ENCODE data around the gene PHLDA2. TPM values are rescaled to one million over a fixed set of nuclear protein-coding genes. Genes with fewer than 3 reads are reported as not detected.

PHLDA2 gene
- total and polyA plus RNA-seq, 9 of the 15 experiments (the other 6 are each of a cell fraction or from before 2014, with no cell fraction given), result 0.43 to 42.4 (median 4.7) TPM

DNA sequence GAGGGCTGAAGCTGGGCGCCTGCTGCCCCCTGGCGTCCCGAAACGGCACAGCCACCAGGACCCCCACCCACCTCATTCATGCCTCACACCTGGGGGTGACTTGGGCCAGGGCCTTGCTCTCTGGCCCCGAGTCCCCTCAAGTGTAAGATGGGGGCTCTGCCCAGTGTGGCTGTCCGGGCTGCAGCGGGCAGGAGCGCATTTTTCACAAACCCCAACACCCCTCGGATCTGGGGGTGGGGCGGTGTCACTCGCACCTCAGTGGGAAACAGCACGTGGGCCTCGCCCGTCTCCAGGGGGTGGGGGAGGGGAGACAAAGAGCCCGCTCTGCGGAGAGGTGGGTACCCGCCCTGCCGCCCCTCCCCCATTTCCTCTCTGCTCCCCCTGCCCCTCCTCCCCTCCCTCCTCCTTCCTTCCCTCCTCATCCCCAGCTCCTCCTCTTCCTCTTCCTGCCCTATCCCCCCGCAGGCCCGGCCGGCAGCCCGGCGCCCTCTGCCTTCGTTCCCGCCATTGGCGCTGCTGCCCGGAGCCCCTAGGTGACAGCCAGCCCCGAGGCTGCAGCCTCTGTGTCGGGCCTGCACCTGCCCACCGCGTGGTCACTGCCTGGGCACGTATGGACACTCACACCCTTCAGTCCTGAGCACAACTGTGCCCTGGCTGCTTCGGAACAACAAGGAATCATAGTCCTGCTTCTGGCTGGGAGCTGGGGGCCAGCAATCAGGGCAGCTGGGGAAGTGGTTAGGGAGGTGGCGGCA is 36.8 kb downstream of the PHLDA2 start (continued):
- TF ChIP-seq, protein P1, sequence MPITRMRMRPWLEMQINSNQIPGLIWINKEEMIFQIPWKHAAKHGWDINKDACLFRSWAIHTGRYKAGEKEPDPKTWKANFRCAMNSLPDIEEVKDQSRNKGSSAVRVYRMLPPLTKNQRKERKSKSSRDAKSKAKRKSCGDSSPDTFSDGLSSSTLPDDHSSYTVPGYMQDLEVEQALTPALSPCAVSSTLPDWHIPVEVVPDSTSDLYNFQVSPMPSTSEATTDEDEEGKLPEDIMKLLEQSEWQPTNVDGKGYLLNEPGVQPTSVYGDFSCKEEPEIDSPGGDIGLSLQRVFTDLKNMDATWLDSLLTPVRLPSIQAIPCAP (CRISPR knock-in tag; IDR thresholded peaks at IDR 0.05; ENCODE audit: borderline replicate concordance), result peak; percentile 27; the same call in 1 of the 2 replicates
- TF ChIP-seq RBM39 (optimal IDR thresholded peaks at IDR 0.05; ENCODE audit: low read depth, low read length) (no peak), PML (IDR thresholded peaks at IDR 0.05; ENCODE audit: low read length) (no peak), SETDB1 (IDR thresholded peaks at IDR 0.05; ENCODE audit: low read length) (no peak), POLR2H (tag; IDR thresholded peaks at IDR 0.05; ENCODE audit: low read depth) (no peak), PTRF (tag; IDR thresholded peaks at IDR 0.05) (no peak), ZNF3 (CRISPR knock-in tag; IDR thresholded peaks at IDR 0.05) (no peak), POLR2AphosphoS5 (IDR thresholded peaks at IDR 0.05; ENCODE audit: control insufficient read depth, insufficient read depth, low read depth, low read length) (no peak), HNRNPLL (IDR thresholded peaks at IDR 0.05; ENCODE audit: low read depth, low read length, poor library complexity, severe bottlenecking) (peak; percentile 65), ZBED1 (IDR thresholded peaks at IDR 0.05) (no peak), RBM15 (IDR thresholded peaks at IDR 0.05; ENCODE audit: insufficient read depth, low read length) (no peak), CSDE1 (IDR thresholded peaks at IDR 0.05) (no peak), NFIC (IDR thresholded peaks at IDR 0.05) (0 out of 2 replicates have a peak, but pooled peaks have one; percentile 3)
- TF ChIP-seq, protein P2, sequence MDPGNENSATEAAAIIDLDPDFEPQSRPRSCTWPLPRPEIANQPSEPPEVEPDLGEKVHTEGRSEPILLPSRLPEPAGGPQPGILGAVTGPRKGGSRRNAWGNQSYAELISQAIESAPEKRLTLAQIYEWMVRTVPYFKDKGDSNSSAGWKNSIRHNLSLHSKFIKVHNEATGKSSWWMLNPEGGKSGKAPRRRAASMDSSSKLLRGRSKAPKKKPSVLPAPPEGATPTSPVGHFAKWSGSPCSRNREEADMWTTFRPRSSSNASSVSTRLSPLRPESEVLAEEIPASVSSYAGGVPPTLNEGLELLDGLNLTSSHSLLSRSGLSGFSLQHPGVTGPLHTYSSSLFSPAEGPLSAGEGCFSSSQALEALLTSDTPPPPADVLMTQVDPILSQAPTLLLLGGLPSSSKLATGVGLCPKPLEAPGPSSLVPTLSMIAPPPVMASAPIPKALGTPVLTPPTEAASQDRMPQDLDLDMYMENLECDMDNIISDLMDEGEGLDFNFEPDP (CRISPR knock-in tag; IDR thresholded peaks at IDR 0.05), result no peak
- TF ChIP-seq, protein P3, sequence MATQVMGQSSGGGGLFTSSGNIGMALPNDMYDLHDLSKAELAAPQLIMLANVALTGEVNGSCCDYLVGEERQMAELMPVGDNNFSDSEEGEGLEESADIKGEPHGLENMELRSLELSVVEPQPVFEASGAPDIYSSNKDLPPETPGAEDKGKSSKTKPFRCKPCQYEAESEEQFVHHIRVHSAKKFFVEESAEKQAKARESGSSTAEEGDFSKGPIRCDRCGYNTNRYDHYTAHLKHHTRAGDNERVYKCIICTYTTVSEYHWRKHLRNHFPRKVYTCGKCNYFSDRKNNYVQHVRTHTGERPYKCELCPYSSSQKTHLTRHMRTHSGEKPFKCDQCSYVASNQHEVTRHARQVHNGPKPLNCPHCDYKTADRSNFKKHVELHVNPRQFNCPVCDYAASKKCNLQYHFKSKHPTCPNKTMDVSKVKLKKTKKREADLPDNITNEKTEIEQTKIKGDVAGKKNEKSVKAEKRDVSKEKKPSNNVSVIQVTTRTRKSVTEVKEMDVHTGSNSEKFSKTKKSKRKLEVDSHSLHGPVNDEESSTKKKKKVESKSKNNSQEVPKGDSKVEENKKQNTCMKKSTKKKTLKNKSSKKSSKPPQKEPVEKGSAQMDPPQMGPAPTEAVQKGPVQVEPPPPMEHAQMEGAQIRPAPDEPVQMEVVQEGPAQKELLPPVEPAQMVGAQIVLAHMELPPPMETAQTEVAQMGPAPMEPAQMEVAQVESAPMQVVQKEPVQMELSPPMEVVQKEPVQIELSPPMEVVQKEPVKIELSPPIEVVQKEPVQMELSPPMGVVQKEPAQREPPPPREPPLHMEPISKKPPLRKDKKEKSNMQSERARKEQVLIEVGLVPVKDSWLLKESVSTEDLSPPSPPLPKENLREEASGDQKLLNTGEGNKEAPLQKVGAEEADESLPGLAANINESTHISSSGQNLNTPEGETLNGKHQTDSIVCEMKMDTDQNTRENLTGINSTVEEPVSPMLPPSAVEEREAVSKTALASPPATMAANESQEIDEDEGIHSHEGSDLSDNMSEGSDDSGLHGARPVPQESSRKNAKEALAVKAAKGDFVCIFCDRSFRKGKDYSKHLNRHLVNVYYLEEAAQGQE (IDR thresholded peaks at IDR 0.05; ENCODE audit: borderline replicate concordance), result peak; percentile 82
- TF ChIP-seq, protein P3 (CRISPR knock-in tag; IDR thresholded peaks at IDR 0.05; ENCODE audit: low read depth), result no peak; the same call in 1 of the 2 replicates

All from K562 (cell line).